NK-92 (cell line): ENCODE measurements around the gene C22orf23.
"Not testable (repeated sequence)": the region's sequence is repeated elsewhere in the genome, so short reads cannot be mapped to it uniquely, and the experiment has no call there.

Experiments used
- DNase-seq: peaks from one replicate; lab custom pipeline; 2025; ENCODE audit not compliant: unreplicated experiment; lab: John Stamatoyannopoulos, UW

C22orf23 gene

GRCh38 chr22:37957232-37957631, 3.8 kb upstream of the C22orf23 start:
- DNase-seq = no peak

- not testable (repeated sequence) for DNase-seq
Observed at GRCh38 chr22:37955825-37956397, 2.5 kb upstream of the C22orf23 start.

- DNase-seq = no peak
Observed at GRCh38 chr22:37954686-37955085, 1.3 kb upstream of the C22orf23 start.

- no peak for DNase-seq
Observed at GRCh38 chr22:37953062-37953436, 352 bp downstream of the C22orf23 start.

GRCh38 chr22:37952629-37953028, 772 bp downstream of the C22orf23 start:
- not testable (repeated sequence) for DNase-seq

- DNase-seq = no peak
Observed at GRCh38 chr22:37951305-37951704, 2.1 kb downstream of the C22orf23 start.

- DNase-seq = not testable (repeated sequence)
Observed at GRCh38 chr22:37947142-37947795, 6.1 kb downstream of the C22orf23 start.

- not testable (repeated sequence) for DNase-seq
Observed at GRCh38 chr22:37944423-37944822, 9.0 kb downstream of the C22orf23 start.

- no peak for DNase-seq
Observed at GRCh38 chr22:37943825-37944198, 9.6 kb downstream of the C22orf23 start.

- DNase-seq = no peak
Observed at GRCh38 chr22:37943136-37943824, 10.1 kb downstream of the C22orf23 start.

- DNase-seq = no peak
Observed at GRCh38 chr22:37942133-37942532, 11.3 kb downstream of the C22orf23 start.

- DNase-seq = no peak
Observed at GRCh38 chr22:37940698-37941376, 12.6 kb downstream of the C22orf23 start.

GRCh38 chr22:37933711-37934376, 19.6 kb downstream of the C22orf23 start:
- no peak for DNase-seq

- DNase-seq = no peak
Observed at GRCh38 chr22:37932821-37933578, 20.4 kb downstream of the C22orf23 start.

GRCh38 chr22:37932401-37932800, 21.0 kb downstream of the C22orf23 start:
- no peak for DNase-seq

- no peak for DNase-seq
Observed at GRCh38 chr22:37931893-37932389, 21.5 kb downstream of the C22orf23 start.

GRCh38 chr22:37930952-37931440, 22.4 kb downstream of the C22orf23 start:
- no peak for DNase-seq

- DNase-seq = no peak
Observed at GRCh38 chr22:37930270-37930951, 23.0 kb downstream of the C22orf23 start.

GRCh38 chr22:37929390-37929789, 24.0 kb downstream of the C22orf23 start:
- DNase-seq = no peak

GRCh38 chr22:37927637-37927936, 25.8 kb downstream of the C22orf23 start:
- DNase-seq = no peak
